SIG-M5 treated with dmso at 0.1 percent for 504 hours (cell line): ENCODE results near the gene PARVB.
"Not testable (repeated sequence)": the region's sequence is repeated elsewhere in the genome, so short reads cannot be mapped to it uniquely, and the experiment has no call there.

Source experiments
- DNase-seq: peaks from one replicate; lab custom pipeline; 2025; ENCODE audit not compliant: unreplicated experiment; lab: John Stamatoyannopoulos, UW

Gene PARVB

DNA sequence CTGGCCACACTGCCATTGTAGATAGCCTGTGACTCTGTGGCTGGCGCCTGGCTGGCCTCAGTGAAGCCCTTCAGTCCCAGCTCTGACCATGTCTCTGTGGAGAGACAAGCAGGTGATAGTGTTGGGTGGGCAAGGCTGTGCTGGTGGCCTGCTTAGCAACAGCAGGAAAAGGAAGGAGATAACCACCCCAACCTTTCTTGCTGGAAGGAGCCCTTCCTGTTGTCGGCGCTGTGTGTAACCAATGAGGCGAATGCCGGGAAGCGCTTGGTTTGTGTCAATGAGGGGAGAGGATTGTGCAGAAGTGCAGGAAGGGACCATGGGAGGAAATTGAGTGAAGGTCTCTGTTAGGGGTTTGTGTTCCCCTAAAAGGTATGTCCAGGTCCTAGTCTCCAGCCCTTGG is 27.3 kb downstream of the PARVB start:
- no peak for DNase-seq

DNA sequence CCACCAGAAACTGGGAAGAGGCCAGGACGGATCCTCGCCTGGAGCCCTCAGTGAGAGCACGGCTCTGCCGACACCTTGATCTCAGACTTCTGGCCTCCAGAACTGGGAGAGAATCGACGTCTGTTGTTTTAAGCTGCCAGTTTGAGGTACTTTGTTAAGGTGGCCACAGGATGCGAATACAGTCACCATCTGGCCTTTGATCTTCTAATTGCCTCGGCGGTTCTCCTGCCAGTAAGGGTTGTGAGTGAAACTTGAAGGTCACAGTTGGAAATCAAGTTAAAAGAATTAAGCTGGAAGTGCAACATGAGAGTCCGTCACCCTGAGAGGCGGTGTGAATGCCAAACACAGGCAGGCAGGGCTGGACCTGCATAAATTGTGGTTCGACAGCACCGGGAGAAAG is 27.9 kb downstream of the PARVB start:
- no peak for DNase-seq

DNA sequence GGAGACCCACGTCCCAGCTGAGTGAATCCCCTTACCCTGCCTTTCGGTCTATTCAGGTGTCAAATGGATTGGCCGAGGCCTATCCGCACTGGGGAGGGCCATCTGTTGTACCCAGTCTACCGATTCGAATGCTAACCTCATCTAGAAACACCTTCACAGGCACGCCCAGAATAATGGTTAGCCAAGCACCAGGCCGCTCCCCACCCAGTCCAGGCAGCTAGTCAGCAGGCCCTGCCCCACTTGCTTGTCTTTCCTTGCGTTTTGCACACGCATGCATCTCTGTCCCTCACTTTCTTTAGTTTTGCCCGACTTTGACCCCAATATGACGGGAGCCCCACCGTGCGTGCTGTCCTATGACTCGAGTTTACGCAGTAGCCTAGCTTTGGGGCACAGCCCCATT is 31.7 kb downstream of the PARVB start:
- no peak for DNase-seq

DNA sequence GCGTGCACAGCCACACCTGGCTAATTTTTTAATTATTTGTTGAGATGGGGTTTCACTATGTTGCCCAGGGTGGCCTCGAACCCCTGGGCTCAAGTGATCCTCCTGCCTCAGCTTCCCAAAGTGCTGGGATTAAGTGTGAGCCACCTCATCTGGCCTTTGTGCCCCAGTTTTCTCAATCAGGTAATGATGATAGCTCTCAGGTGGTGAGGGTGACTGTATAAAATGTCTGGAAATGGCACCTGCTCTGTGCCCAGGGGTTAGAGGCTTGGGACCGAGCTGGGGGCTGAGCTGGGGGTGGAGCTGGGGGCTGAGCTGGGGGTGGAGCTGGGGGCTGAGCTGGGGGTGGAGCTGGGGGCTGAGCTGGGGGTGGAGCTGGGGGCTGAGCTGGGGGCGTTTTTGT is 32.5 kb downstream of the PARVB start:
- not testable (repeated sequence) for DNase-seq

DNA sequence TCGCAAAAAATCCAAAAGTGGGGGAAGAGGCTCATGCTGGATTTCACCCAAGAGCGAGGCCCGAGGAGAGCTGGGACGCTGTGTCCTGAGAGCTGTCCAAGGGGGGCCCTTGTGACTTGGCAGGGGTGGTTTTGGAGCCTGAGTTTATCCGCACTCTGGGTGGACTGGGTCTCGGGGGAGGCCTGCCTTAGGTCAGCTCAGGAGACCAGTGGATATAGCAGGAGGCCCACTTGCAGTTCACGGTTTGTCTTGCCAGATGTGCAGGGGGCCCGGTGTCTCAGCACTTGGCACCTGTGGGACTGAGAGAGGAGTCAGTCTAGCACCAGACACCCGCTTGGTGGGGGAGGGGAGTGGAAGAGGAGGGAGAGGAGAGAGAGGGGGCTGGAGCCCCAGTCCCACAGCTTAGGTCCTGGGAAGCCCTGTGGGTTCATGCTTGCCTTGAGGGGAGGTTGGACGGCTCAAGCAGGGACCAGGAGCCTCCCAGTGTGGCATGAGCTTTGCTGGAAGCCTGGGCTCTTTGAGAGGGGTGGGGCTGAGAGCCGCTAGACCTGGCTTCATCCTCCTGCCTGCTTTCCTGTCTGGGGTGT is 33.4 kb downstream of the PARVB start:
- no peak for DNase-seq

DNA sequence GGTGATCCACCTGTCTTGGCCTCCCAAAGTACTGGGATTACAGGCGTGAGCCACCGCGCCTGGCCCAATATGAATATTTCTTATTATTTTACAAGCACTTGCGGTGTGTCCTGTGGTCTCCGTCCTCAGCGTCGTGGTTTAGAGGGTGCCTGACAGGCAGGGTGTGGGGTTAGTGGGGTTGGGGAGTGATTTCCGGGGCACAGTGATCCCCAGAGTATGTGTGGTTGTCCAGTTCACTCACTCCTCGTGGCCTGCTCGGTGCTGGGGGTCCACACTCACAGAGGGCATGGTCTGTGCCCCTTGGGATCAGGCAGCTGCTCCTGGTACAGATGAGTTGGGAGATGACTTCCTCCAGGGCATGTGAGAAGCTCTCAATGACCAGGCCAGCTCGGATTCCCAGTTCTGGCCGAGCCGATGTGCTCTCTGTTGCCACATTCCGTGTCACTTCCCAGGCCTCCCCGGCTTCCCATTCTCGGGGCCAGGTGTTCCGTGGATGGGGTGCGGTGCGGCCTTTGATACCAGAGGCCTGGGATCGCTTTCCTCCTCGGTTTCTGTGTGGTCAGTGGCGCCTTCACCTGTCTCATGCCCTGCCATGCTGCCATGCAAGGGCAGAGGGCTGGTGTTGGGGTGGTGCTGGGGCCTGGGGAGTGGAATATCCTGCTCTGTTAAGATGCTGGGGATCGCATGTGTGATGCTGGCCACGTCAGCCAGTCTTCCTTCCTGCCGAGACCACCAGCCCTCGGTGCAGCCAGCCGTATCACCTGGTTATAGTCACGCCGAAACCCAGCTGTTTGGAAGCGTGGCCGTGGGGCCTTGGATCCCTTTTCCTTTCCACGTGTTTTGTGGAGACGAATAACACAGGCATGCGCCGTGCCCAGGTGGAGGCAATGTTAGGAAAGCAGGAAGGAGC is 39.6 kb downstream of the PARVB start:
- DNase-seq = no peak

DNA sequence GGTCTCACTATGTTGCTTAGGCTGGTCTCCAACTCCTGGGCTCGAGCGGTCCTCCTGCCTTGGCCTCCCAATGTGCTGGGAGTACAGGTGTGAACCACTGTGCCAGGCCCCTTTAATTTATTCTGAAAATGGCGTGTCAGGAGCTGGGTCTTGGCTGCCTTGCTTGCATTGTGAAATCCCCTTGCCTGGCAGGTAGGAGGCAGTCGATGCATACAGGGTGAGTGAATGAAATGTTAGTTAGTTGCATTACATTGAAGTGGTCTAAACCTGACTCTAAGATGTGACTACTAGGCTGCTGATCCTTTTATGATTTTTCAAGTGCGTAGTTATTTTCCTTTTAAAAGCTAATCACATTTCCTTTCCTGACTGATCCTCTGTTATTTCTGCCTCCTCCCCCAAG is 42.9 kb downstream of the PARVB start:
- DNase-seq = no peak

DNA sequence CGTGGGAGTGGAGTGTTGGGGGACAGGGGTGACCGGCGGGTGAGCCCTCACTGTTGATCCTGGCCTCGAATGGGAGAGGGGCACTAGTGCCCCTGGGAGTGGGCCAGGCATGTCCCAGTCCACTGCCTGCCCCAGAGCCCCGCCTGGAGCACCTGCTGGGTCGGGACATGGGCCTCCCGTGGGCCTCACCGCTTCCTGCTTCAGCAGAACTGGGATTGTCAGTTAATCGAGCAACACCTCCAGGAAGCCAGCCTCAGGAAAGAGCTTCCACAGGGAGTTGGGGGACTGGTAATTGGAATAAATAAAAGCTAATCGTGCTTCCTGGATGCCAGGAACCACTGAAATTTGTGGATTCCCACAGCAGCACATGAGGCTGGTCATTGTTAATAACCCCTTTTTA is 43.8 kb downstream of the PARVB start:
- no peak for DNase-seq

DNA sequence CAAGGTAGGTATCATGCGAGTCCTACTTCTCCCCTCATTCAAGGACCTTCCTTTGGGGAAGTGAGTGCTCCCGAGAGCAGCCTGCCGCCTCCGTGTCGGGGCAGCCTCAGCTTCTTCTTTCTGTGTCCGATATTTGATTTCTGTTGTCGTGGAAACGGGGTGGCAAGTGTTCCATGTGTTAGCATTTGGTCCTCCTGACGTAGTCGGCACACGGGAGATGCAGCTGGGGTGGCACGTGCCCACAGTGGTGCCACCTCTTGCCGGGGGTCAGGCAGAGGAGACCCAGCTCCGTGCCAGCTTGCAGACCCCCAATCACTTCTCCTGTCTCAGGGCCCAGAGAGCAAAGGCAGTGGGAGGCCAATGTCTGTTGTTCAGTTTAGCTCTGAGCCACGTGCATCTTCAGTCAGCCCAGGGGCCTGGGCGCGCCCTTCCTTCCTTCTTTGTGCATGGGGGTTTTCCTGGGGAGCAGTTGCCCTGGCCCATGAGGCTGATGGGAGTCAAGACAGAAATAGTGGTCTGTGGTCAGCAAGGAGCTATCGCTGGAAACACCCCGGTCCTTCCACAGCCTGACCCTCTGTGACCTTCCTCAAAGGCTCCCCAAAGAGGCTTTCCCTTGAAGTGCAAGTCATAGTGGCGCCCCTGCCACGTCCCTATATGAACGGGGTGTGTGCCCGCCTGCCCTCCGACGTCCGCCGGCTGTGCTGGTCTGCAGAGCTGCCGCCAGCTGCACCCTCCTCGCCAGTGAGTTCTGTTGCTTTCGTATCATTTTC is 44.5 kb downstream of the PARVB start:
- no peak for DNase-seq

DNA sequence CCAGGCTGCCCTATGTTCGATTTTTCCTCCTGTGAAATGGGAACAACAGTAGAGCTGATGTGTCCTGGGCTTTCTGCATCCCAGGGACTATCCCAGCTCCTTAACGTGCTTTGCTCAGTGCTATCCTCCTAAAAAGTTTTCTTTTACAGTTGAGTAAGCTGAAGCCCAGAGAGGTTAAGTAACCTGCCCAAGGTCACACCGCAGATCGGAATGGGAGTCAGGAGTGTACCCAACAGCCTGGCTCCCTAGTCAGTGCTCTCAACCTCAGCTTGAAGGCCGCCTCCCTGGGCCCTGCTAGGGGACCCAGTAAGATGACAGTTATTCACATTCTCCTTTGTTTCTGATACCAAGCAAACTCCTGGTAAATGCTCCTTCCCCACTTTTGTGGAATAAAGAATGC is 45.9 kb downstream of the PARVB start:
- DNase-seq = no peak

DNA sequence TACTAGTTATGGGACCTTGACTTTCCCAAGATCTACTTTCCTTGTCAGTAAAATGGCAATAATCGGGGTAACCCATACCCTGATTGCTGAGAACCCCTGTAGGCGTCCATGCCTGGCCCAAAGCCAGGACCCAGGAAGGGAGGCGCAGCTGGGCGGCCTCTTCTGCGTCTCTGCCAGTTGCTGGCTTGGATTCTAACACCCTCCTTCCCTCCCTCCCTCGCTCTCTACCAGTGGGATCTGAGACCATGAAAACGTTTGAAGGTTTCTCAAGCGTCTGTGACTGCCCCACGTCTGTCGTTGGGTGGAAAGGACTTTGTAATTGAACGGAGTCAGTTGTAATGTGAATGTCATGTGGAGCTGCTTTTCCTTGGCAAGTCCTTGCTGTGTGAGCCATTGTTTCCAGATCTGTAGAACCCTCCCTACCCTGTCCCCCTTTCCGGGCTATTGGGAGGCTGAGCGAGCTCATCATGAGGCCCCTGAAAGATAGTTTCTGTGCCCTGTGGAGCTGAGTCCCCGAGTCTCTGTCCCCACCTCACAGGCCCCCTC is 47.8 kb downstream of the PARVB start:
- DNase-seq = no peak

DNA sequence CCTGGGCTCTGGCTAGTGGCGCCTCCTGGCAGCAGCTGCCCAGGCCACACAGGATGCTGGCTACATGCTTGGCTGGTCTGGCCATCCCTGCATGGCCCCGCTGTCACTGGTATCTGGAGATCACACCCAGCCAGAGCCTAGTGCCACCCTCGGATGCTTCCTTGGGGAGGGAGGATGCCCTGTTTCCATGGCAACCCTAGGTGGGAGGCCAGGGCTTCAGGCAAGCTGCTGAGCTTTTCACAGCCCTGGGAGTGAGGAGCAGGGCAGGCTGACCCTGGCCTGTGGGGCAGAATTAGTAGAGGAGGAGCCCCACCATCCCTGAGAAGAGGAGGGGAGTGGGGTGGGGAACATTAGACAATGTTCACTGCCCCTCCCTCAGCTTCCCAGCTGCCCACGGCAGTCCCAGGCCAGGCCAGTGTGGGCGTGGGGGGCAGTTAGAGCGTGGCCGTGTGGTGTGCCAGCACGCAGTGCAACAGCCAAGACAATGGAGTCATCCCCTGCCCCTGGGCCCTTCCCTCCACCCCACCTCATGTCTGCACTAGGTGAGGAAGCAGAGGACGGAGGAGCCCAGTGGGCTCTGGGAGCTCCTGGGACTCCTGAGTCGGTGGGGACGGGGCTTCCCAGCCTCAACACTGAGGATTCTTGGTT is 50.4 kb downstream of the PARVB start:
- DNase-seq = no peak

DNA sequence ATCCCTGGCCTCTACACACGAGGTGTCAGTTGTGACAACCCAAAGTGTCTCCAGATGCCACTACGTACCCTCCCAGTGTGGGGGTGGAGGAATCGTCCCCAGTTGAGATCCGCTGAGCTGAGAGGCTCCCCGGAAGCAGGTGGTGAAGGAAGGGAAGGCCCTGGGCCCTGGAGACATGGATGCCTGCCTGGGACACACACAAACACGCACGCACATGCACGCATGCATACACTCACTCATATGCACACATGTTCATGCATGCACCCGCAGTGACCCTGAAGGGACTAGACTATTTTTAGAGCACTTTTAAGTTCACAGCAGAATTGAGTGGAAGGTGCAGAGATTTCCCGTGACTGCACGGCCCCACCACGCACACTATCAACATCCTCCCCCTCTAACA is 50.9 kb downstream of the PARVB start:
- DNase-seq = no peak

DNA sequence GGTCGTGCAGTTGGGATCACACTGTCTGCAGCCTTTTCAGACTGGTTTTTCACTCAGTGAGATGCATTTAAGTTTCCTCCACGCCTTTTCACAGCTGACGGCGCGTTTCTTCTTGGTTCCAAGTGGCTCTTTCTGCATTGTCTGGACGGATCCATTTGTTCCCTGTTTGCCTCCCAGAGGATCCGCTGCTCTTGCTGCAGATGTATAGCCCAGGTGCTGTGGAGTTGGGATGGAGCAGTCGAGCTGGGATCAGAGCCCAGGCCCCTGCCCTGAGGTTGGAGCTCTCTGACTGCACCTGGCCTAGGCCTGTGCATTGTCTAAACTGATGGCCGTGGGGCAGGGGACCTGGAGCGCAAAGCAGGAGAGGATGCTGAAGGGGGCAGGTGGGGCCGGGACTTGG is 51.6 kb downstream of the PARVB start:
- no peak for DNase-seq

DNA sequence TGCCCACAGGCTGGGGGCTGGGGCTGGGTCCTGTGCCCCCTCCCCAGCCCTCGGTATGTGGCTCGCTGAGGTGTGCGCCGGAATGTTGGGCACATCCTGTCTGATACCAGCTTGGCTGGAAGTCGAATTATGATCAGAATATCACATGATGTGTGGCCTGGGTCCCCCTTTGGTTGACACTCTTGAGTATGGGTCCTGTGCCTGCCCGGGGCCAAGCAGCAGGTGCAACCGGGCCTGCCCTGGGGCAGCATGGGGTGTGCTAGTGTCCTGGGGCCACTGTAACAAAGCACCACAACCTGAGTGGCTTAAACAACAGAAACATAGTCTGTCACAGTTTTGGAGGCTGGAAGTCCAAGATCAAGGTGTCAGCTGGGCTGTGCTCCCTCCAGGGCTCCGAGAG is 52.7 kb downstream of the PARVB start:
- DNase-seq = no peak

DNA sequence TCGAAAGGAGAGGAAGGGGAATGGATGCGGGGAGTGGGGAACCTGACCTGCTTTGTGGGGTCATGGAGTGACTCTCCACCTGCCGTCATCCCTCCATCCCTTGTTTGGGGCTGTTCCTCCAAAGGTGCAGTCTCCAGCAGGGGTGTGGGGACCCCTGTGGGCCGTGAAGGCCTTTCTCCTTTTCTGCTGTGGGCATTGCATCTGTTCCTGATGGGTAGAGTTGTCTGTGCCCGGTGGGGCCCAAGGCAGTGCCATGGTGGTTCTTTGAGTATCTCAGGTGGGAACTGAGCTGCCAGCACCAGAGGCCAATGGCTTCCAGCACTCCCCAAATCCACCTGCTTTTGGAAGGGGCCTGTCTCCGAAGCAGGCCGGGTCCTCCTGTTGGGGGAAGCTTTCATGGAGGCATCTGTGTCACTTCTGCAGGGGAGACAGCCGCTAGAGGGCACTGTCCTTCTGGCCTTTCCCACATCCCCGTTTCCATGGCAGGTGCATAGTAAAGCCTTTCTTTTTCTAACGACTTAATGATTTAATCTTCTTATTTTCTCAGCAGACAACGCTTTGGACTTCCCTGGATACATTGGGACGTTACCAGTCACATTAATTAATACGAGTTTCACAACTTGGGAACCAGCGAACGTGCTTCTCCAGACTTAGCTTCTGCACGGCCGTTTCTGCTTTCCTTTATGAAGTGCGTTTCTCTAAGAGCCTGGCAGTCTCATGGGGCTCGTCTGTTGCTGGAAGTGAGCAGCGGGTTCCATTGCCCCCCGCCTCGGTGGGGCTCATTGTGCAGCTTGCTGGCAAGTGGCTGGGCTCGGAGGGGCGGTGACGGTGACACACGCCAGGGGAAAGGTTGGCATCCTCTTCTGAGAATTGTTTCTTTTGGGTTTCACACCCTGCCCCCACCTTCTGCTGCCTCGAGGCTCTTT is 57.1 kb downstream of the PARVB start:
- DNase-seq = peak; percentile 54

DNA sequence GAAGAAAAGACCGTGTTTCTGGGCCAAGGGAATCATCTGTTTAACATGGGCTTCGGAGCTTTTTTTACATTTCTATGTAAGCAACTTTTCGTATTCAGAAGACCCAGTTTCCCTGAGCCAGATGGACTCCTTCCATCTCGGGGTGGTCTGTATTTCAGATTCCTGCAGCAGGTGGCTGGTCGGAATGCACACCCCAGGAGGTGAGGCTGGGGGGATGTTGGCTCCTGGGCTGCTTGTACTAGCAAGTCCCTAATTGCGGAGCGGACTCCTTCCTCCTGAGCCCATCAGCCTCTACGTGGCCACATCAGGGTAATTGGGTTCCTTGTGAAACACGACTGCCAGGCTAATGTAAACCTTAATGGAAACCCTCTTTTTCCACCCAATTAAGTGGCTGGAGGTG is 58.7 kb downstream of the PARVB start:
- DNase-seq = no peak

DNA sequence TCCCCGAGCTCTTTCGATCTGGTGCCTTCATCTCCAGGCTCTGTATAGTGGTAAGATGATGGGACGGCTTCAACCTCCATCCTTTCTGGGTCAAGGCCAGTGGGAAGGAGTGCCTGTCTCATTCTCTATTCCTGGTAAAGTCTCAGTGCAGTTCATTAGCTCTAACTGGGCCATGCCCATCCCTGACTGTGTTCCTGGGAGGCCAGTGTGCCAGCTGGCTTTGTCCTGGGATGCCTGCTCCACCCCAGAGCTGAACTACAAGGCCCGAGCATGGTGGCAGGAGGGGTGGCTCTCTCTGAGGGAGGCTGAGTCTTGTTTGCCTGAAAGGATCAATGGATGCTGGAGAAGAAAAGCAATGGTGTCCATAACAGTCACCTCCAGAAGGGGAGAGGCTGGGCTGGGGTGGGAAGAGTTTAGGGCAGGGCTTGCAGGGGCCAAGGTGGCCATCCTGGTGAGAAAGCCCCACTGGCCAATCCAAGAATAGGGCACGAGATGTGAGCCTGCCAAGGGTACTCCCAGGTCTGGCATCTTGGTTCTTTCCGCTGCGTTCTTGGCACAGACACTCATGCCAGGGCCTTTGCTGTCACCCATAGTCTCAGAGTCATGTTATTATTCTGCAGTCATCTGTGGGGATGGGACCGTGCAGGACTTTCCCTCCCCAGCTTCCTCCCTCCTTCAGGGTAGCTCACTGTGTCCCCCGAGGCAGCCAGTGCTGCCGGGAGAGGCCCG is 60.1 kb downstream of the PARVB start:
- no peak for DNase-seq

DNA sequence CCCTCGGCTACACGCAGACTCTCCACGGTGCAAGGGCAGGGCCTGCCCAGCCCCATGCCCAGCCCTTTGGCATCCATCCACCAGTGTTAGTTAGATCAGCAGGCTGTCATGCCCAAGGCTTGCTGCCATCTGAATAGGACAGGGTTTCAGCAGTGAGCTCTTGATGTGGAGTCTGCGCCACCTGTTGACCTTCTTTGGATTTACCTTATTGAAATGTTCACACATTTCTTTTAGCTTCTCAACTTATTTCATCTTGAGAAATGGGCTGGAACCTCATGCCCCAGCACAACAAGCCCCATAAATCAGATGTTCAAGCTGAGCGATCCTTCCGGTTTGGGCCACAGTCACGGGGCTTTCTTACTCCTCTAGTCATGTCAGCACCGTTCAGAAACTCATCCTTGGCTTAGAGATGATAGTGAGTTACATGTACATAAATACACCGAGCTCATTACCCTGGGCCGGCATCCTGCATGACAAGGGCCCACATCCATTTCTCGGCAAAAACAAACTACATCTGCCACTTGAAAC is 61.7 kb downstream of the PARVB start:
- peak; percentile 33 for DNase-seq
